HG03025 (cell line): Measurements from ENCODE around the gene CRTC2.
"Not testable (repeated sequence)": the region's sequence is repeated elsewhere in the genome, so short reads cannot be mapped to it uniquely, and the experiment has no call there.

Experiments used
- ATAC-seq: cut with Tn5 transposase; IDR thresholded peaks from one replicate; pipeline ENCODE4 v1.9.1; 2021; ENCODE audit warnings: mild to moderate bottlenecking, moderate library complexity; ENCODE audit not compliant: unreplicated experiment, low FRiP score

The CRTC2 gene

GRCh38 chr1:153906396-153906795, 52.0 kb downstream of the CRTC2 start:
- ATAC-seq = no peak

GRCh38 chr1:153905908-153906307, 52.5 kb downstream of the CRTC2 start:
- ATAC-seq = not testable (repeated sequence)

- no peak for ATAC-seq
Observed at GRCh38 chr1:153903841-153904455, 54.5 kb downstream of the CRTC2 start.

- ATAC-seq = no peak
Observed at GRCh38 chr1:153899509-153899908, 58.9 kb downstream of the CRTC2 start.
